Measurements from ENCODE around the gene HOXA3. TPM values are rescaled to one million over a fixed set of nuclear protein-coding genes. Genes with fewer than 3 reads are reported as not detected.

HOXA3 gene
- total and polyA plus RNA-seq, 8 donors, result 0.87 to 42.6 (median 5.0) TPM

- 31 to 42% (median 36%) methylated on average over 25 to 30 of the region's 30 CpGs for WGBS, 5 donors
- no peak for DNase-seq
- Histone ChIP-seq H3K36me3 (peaks cover 0 to 5% (median 0%) of the 10 kb centered on the region in 4 donors), H3K27ac (peak overlapping the region; percentile 87 to 99 (median 94)), H3K4me3 (peak overlapping the region; percentile 54 to 67 (median 64)), H3K9me3 (peaks cover 0 to 16% (median 0%) of the 10 kb centered on the region in 4 donors), H3K4me1 (peaks cover 0 to 37% (median 8%) of the 10 kb centered on the region in 4 donors), H3K27me3 (peaks cover 0 to 92% (median 64%) of the 10 kb centered on the region in 3 donors)
- TF ChIP-seq EP300 (IDR thresholded peaks at IDR 0.05), result no peak
- no peak for TF ChIP-seq CTCF (IDR thresholded peaks at IDR 0.05)
- TF ChIP-seq POLR2AphosphoS5 (IDR thresholded peaks at IDR 0.05), result no peak
- TF ChIP-seq POLR2A (IDR thresholded peaks at IDR 0.05), result no peak
- intact Hi-C loops (cut with DNase I; ENCODE audit: low total_unique reads), result no loop called here
Measured at GRCh38 chr7:27141923-27142579, 10.3 kb downstream of the HOXA3 start.

- H3K9me3 ChIP-seq, result peaks cover 0 to 16% (median 0%) of the 10 kb centered on the region in 4 donors
- TF ChIP-seq POLR2A (IDR thresholded peaks at IDR 0.05), result no peak
- no peak for TF ChIP-seq EP300 (IDR thresholded peaks at IDR 0.05)
- intact Hi-C loops (cut with DNase I; ENCODE audit: low total_unique reads), result no loop called here
- DNase-seq, result no peak
- H3K27ac ChIP-seq, result peak overlapping the region; percentile 87 to 99 (median 94)
- 61 to 80% (median 70%) methylated on average over 18 of the region's 18 CpGs for WGBS, 5 donors
- peaks cover 0 to 44% (median 13%) of the 10 kb centered on the region in 4 donors for H3K4me1 ChIP-seq
- peaks cover 0 to 92% (median 64%) of the 10 kb centered on the region in 3 donors for H3K27me3 ChIP-seq
- H3K4me3 ChIP-seq, result peak overlapping the region; percentile 54 to 67 (median 64)
- H3K36me3 ChIP-seq, result peaks cover 0 to 5% (median 0%) of the 10 kb centered on the region in 4 donors
Measured at GRCh38 chr7:27141137-27141922, 11.1 kb downstream of the HOXA3 start.

GRCh38 chr7:27140126-27140857 is 12.1 kb downstream of the HOXA3 start:
- intact Hi-C loops (cut with DNase I; ENCODE audit: low total_unique reads), result no loop called here
- Histone ChIP-seq H3K27me3 (peaks cover 0 to 92% (median 67%) of the 10 kb centered on the region in 3 donors), H3K4me3 (peak overlapping the region; percentile 8 to 67 (median 56)), H3K36me3 (peaks cover 0 to 5% (median 0%) of the 10 kb centered on the region in 4 donors), H3K9me3 (peaks cover 0 to 16% (median 0%) of the 10 kb centered on the region in 4 donors), H3K4me1 (peaks cover 0 to 53% (median 22%) of the 10 kb centered on the region in 4 donors), H3K27ac (peak overlapping the region; percentile 18 to 99 (median 94))
- no peak for DNase-seq
- TF ChIP-seq EP300 (IDR thresholded peaks at IDR 0.05), result no peak
- no peak for TF ChIP-seq POLR2A (IDR thresholded peaks at IDR 0.05)
- TF ChIP-seq POLR2AphosphoS5 (IDR thresholded peaks at IDR 0.05), result no peak
- no peak for TF ChIP-seq CTCF (IDR thresholded peaks at IDR 0.05)
- WGBS, 5 donors, result 63 to 78% (median 67%) methylated on average over 15 of the region's 15 CpGs

- H3K4me1 ChIP-seq, result peaks cover 0 to 53% (median 25%) of the 10 kb centered on the region in 4 donors
- peak overlapping the region; percentile 38 to 67 (median 56) for H3K4me3 ChIP-seq
- peaks cover 0 to 10% (median 0%) of the 10 kb centered on the region in 4 donors for H3K9me3 ChIP-seq
- no peak for DNase-seq
- intact Hi-C loops (cut with DNase I; ENCODE audit: low total_unique reads), result no loop called here
- peaks cover 0 to 92% (median 61%) of the 10 kb centered on the region in 3 donors for H3K27me3 ChIP-seq
- H3K36me3 ChIP-seq, result peaks cover 0 to 5% (median 0%) of the 10 kb centered on the region in 4 donors
- H3K27ac ChIP-seq, result peak overlapping the region; percentile 57 to 99 (median 94)
- TF ChIP-seq POLR2AphosphoS5 (IDR thresholded peaks at IDR 0.05) (no peak), POLR2A (IDR thresholded peaks at IDR 0.05) (no peak), CTCF (IDR thresholded peaks at IDR 0.05) (no peak), EP300 (IDR thresholded peaks at IDR 0.05) (no peak)
- WGBS, 5 donors, result 29 to 53% (median 43%) methylated on average over 38 to 53 of the region's 53 CpGs
Measured at GRCh38 chr7:27139334-27140125, 12.9 kb downstream of the HOXA3 start.
